ENCODE results near the gene LEUTX. TPM values are rescaled to one million over a fixed set of nuclear protein-coding genes. Genes with fewer than 3 reads are reported as not detected.

LEUTX gene
- polyA plus RNA-seq, 1 of the 3 experiments (the other 2 are of a cell fraction), result not detected

DNA sequence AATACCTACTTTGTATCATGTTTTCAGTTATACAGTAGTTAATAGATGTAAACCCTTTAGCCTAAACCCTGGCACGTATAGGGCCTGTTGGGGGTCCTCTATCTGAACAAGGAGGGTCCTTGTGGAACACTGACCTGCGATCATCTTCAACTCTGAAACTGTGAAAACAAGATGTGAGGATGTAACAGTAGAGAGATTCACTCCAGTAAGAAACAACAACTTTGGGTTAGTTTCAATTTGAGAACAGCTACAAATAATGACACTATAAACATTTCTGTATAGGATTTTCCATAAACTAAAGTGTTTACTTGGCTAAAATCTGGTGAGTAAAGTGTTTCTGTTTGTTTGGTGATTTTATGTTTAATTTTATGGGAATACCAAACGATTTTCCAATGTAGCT lies 43.0 kb upstream of the LEUTX start:
- H2AFZ ChIP-seq (ENCODE audit: low read depth), result no peak overlapping the region
- H3K36me3 ChIP-seq (replicated peaks in 1 of 2; ENCODE audit: control insufficient read depth in 1 of 2, insufficient read depth in 2 of 2, low read length in 1 of 2), result no peaks in the 10 kb centered on the region
- no peak overlapping the region for H3K4me3 ChIP-seq (ENCODE audit: low read depth in 2 of 2, low read length in 1 of 2)
- no peak for DNase-seq
- H3K9me2 ChIP-seq, result no peaks in the 10 kb centered on the region
- no peaks in the 10 kb centered on the region for H4K20me1 ChIP-seq (ENCODE audit: insufficient read depth)
- no peak overlapping the region for H3K4me2 ChIP-seq
- no peaks in the 10 kb centered on the region for H3F3A ChIP-seq (replicated peaks; ENCODE audit: insufficient read depth)
- 0 out of 2 replicates have a peak, but pooled peaks cover 6% of the 10 kb centered on the region for H3K27me3 ChIP-seq (ENCODE audit: insufficient read depth)
- TF ChIP-seq NRF1 (IDR thresholded peaks at IDR 0.05; ENCODE audit: low read depth, low read length) (no peak), EZH2phosphoT487 (IDR thresholded peaks at IDR 0.05; ENCODE audit: borderline replicate concordance, low read depth) (no peak), GABPA (IDR thresholded peaks at IDR 0.05; ENCODE audit: low read depth) (no peak), RCOR1 (IDR thresholded peaks at IDR 0.05; ENCODE audit: low read length) (no peak), NFIC (IDR thresholded peaks at IDR 0.05; ENCODE audit: borderline replicate concordance) (no peak), FOXJ3 (CRISPR knock-in tag; IDR thresholded peaks at IDR 0.05) (no peak), JUND (IDR thresholded peaks at IDR 0.05) (no peak), TCF12 (IDR thresholded peaks at IDR 0.05) (no peak), YY1 (IDR thresholded peaks at IDR 0.05; ENCODE audit: low read depth) (no peak), ELF1 (IDR thresholded peaks at IDR 0.05) (no peak)
- TF ChIP-seq, protein P1, sequence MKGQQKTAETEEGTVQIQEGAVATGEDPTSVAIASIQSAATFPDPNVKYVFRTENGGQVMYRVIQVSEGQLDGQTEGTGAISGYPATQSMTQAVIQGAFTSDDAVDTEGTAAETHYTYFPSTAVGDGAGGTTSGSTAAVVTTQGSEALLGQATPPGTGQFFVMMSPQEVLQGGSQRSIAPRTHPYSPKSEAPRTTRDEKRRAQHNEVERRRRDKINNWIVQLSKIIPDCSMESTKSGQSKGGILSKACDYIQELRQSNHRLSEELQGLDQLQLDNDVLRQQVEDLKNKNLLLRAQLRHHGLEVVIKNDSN (IDR thresholded peaks at IDR 0.05; ENCODE audit: borderline replicate concordance, low read depth), result no peak
- TF ChIP-seq, protein P2, sequence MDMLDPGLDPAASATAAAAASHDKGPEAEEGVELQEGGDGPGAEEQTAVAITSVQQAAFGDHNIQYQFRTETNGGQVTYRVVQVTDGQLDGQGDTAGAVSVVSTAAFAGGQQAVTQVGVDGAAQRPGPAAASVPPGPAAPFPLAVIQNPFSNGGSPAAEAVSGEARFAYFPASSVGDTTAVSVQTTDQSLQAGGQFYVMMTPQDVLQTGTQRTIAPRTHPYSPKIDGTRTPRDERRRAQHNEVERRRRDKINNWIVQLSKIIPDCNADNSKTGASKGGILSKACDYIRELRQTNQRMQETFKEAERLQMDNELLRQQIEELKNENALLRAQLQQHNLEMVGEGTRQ (IDR thresholded peaks at IDR 0.05; ENCODE audit: borderline replicate concordance, low read depth, low read length), result no peak
- TF ChIP-seq, protein P3, sequence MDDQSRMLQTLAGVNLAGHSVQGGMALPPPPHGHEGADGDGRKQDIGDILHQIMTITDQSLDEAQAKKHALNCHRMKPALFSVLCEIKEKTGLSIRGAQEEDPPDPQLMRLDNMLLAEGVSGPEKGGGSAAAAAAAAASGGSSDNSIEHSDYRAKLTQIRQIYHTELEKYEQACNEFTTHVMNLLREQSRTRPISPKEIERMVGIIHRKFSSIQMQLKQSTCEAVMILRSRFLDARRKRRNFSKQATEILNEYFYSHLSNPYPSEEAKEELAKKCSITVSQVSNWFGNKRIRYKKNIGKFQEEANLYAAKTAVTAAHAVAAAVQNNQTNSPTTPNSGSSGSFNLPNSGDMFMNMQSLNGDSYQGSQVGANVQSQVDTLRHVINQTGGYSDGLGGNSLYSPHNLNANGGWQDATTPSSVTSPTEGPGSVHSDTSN (IDR thresholded peaks at IDR 0.05), result no peak
- TF ChIP-seq, protein P4, sequence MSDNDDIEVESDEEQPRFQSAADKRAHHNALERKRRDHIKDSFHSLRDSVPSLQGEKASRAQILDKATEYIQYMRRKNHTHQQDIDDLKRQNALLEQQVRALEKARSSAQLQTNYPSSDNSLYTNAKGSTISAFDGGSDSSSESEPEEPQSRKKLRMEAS (IDR thresholded peaks at IDR 0.05; ENCODE audit: low read depth), result no peak
- TF ChIP-seq, protein P5, sequence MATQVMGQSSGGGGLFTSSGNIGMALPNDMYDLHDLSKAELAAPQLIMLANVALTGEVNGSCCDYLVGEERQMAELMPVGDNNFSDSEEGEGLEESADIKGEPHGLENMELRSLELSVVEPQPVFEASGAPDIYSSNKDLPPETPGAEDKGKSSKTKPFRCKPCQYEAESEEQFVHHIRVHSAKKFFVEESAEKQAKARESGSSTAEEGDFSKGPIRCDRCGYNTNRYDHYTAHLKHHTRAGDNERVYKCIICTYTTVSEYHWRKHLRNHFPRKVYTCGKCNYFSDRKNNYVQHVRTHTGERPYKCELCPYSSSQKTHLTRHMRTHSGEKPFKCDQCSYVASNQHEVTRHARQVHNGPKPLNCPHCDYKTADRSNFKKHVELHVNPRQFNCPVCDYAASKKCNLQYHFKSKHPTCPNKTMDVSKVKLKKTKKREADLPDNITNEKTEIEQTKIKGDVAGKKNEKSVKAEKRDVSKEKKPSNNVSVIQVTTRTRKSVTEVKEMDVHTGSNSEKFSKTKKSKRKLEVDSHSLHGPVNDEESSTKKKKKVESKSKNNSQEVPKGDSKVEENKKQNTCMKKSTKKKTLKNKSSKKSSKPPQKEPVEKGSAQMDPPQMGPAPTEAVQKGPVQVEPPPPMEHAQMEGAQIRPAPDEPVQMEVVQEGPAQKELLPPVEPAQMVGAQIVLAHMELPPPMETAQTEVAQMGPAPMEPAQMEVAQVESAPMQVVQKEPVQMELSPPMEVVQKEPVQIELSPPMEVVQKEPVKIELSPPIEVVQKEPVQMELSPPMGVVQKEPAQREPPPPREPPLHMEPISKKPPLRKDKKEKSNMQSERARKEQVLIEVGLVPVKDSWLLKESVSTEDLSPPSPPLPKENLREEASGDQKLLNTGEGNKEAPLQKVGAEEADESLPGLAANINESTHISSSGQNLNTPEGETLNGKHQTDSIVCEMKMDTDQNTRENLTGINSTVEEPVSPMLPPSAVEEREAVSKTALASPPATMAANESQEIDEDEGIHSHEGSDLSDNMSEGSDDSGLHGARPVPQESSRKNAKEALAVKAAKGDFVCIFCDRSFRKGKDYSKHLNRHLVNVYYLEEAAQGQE (IDR thresholded peaks at IDR 0.05; ENCODE audit: low read depth, low read length), result no peak
- H3K9me3 ChIP-seq, result no peaks in the 10 kb centered on the region
- POLR2A ChIA-PET, result no interaction called here
- no peak overlapping the region for H3K27ac ChIP-seq (ENCODE audit: low read depth in 2 of 2, low read length in 1 of 2)
- H3K79me2 ChIP-seq (ENCODE audit: insufficient read depth), result no peaks in the 10 kb centered on the region
- CTCF ChIA-PET, result no interaction called here
- no peaks in the 10 kb centered on the region for H3K4me1 ChIP-seq (ENCODE audit: control insufficient read depth in 1 of 2, insufficient read depth in 2 of 2, low read depth in 1 of 2, low read length in 1 of 2)
- WGBS (ENCODE audit: low lambda C conversion rate), result 0% methylated on average over 3 of the region's 3 CpGs
- no peak overlapping the region for H3K9ac ChIP-seq
